T-helper 17 cell (primary cell): ENCODE measurements around the gene RPL7L1. TPM values are rescaled to one million over a fixed set of nuclear protein-coding genes. Genes with fewer than 3 reads are reported as not detected.
A peak's percentile ranks its signal among the peaks of the same experiment; 100 is the strongest.
"Not testable (repeated sequence)": the region's sequence is repeated elsewhere in the genome, so short reads cannot be mapped to it uniquely, and the experiment has no call there.

ENCODE experiments used
- ATAC-seq: fragments of 150-1000 bp; cut with Tn5 transposase; 2 replicates; pipeline ENCODE4 v1.10.0; 2021; ENCODE audit warnings: mild to moderate bottlenecking, moderate library complexity
- DNase-seq, 3 donors: peaks; one replicate each; pipeline versions ENCODE4 v3.0.0 to v3.0.0-alpha.2; 2020 to 2021
- H3K9me3 ChIP-seq: one replicate; pipeline ENCODE4 v1.7.0; 2013; ENCODE audit warnings: low read length, mild to moderate bottlenecking; ENCODE audit not compliant: control insufficient read depth, poor library complexity, severe bottlenecking
- H3K27ac Mint-ChIP-seq: one replicate; pipeline ENCODE4 v1.8.0; 2022; ENCODE audit warnings: mild to moderate bottlenecking, moderate library complexity, mixed read lengths
- H3K27me3 Mint-ChIP-seq: one replicate; pipeline ENCODE4 v1.8.0; 2022; ENCODE audit warnings: mixed read lengths
- H3K36me3 Mint-ChIP-seq: one replicate; pipeline ENCODE4 v1.8.0; 2022; ENCODE audit warnings: low read depth, mixed read lengths
- H3K4me1 Mint-ChIP-seq: one replicate; pipeline ENCODE4 v1.8.0; 2022; ENCODE audit warnings: mild to moderate bottlenecking, mixed read lengths
- H3K4me3 Mint-ChIP-seq: one replicate; pipeline ENCODE4 v1.8.0; 2022; ENCODE audit warnings: mild to moderate bottlenecking, moderate library complexity, mixed read lengths
- total RNA-seq, 4 donors: library from RNA in 2 of 4; stranded (reverse) in 2 of 4; gene quantifications; one replicate each; pipeline ENCODE4 v1.2.3 and lab custom pipeline; 2022 to 2026

Gene RPL7L1
- total RNA-seq, 2 donors from 2014 or later: 61.7 to 73.9 TPM

DNA sequence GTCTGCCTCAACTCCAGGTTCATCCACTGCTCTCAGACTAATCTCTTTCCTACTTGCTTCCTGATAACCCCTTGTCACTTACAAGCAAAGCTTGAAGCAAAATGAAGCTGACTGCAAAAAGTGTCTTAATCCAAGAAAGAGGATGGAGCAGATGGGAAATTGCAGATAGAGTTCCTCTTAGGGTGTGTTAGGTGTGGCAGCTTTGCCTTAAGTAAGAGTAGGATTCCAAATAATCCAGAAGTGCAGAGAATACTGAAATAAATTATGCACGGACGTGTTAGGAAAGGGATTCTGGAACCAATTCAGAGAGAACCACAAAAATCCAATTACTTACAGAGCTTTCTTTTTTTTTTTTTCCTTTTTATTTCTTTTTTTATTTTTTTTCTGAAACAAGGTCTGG is 6.1 kb upstream of the RPL7L1 start:
- no peaks in the 10 kb centered on the region for H3K36me3 Mint-ChIP-seq
- no peak for ATAC-seq
- H3K4me3 Mint-ChIP-seq: no peak overlapping the region
- no peaks in the 10 kb centered on the region for H3K9me3 ChIP-seq
- peak overlapping the region; percentile 54 for H3K27ac Mint-ChIP-seq
- peaks cover 3% of the 10 kb centered on the region for H3K4me1 Mint-ChIP-seq
- H3K27me3 Mint-ChIP-seq: no peaks in the 10 kb centered on the region
- DNase-seq: no peak

DNA sequence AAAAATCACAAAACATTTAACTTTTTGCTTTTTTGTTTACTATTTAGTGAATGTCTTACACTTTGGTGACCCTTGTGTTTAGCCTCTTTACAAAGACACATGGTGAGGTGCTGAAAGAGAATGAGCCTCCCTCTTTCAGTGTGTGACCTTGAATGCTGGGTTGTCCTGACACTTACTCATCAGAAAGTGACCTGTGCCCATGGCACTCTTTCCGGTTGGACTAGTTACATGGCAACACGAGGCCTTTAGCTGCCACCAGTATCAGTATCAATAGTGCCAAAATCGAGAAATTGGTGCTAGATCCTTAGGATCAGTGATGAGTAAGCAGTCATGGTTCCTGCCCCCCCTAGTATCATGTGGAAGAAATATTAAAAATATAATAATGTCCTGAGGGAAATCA is 1.7 kb upstream of the RPL7L1 start:
- Mint-ChIP-seq H3K27me3 (no peaks in the 10 kb centered on the region), H3K4me3 (peak overlapping the region; percentile 7), H3K36me3 (peaks cover 2% of the 10 kb centered on the region), H3K27ac (peak overlapping the region; percentile 100), H3K4me1 (peaks cover 13% of the 10 kb centered on the region)
- no peak for DNase-seq
- ATAC-seq: no peak
- H3K9me3 ChIP-seq: no peaks in the 10 kb centered on the region

DNA sequence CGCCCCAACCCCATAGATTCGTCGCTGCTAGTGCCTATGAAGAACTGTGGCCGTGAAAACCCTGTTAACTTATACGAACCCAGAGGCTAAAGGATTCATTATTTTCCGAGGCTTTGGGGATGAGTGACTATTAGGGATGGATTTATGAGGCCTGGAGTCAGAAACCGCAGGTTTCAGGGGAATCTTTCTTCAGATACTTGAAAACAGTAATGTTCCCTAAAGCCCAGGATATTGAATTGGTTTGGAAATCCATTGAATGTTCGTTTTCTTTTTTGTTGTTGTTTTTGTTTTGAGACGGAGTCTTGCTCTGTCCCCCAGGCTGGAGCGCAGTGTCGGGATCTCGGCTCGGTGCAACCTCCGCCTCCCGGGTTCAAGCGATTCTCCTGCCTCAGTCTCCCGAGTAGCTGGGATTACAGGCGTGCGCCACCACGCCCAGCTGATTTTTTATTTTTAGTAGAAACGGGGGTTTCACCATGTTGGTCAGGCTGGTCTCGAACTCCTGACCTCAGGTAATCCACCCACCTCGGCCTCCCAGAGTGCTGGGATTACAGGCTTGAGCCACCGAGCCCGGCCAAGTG is 913 bp downstream of the RPL7L1 start:
- peaks cover 15% of the 10 kb centered on the region for H3K4me1 Mint-ChIP-seq
- not testable (repeated sequence) for DNase-seq, H3K9me3 ChIP-seq, ATAC-seq, H3K27me3 Mint-ChIP-seq, H3K36me3 Mint-ChIP-seq
- H3K4me3 Mint-ChIP-seq: peak overlapping the region; percentile 100
- peak overlapping the region; percentile 100 for H3K27ac Mint-ChIP-seq

DNA sequence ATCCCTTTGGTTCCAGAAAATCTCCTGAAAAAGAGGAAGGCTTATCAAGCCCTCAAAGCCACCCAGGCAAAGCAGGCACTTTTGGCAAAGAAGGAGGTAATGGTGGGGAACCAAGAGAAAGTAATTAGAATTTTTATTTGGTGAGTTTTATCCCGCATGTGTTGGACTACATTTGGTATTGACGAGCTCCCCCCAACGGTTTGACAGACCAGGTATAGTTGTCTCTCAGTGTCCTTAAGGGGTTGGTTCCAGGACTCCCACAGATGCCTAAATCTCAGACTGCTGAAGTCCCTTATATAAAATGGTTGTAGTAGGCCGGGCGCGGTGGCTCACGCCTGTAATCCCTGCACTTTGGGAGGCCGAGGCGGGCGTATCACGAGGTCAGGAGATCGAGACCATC is 1.5 kb downstream of the RPL7L1 start:
- not testable (repeated sequence) for ATAC-seq, H3K36me3 Mint-ChIP-seq, H3K9me3 ChIP-seq, DNase-seq, H3K27me3 Mint-ChIP-seq
- Mint-ChIP-seq H3K27ac (peak overlapping the region; percentile 100), H3K4me1 (peaks cover 15% of the 10 kb centered on the region), H3K4me3 (peak overlapping the region; percentile 100)

DNA sequence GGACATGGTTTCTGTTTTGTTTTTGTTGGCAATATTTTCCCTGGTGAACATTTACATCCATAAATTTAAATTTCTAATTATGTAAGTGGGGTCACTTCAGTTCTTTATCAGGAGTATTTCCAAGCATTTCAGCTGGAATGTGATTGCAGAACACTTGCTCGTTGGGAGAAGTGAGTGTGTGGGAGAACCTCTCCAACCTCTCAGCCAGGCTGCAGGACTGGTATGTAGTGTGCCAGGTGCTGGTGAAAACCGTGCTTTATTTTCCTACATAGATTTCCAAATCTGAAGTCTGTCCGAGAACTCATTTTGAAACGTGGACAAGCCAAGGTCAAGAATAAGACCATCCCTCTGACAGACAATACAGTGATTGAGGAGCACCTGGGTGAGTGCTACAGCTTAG is 6.3 kb downstream of the RPL7L1 start:
- H3K9me3 ChIP-seq: no peaks in the 10 kb centered on the region
- H3K27me3 Mint-ChIP-seq: no peaks in the 10 kb centered on the region
- peaks cover 7% of the 10 kb centered on the region for H3K36me3 Mint-ChIP-seq
- ATAC-seq: no peak
- DNase-seq: no peak
- H3K4me3 Mint-ChIP-seq: no peak overlapping the region
- H3K27ac Mint-ChIP-seq: no peak overlapping the region
- H3K4me1 Mint-ChIP-seq: peaks cover 9% of the 10 kb centered on the region

DNA sequence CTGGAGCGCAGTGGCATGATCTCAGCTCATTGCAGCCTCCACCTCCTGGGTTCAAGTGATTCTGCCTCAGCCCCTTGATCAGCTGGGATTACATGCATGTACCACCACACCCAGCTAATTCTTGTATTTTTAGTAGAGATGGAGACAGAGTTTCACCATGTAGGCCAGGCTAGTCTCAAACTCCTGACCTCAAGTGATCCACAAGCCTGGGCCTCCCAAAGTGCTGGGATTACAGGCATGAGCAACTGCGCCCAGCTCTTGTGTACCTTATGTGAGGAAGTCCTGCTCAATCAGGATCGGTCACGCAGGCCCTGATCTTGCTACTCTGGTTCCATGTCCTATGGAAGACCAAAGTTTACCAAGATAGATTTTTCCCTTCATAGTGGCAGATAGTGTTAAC is 8.8 kb downstream of the RPL7L1 start:
- not testable (repeated sequence) for H3K27me3 Mint-ChIP-seq, H3K4me3 Mint-ChIP-seq, H3K9me3 ChIP-seq, DNase-seq, ATAC-seq, H3K36me3 Mint-ChIP-seq, H3K27ac Mint-ChIP-seq
- peaks cover 11% of the 10 kb centered on the region for H3K4me1 Mint-ChIP-seq

DNA sequence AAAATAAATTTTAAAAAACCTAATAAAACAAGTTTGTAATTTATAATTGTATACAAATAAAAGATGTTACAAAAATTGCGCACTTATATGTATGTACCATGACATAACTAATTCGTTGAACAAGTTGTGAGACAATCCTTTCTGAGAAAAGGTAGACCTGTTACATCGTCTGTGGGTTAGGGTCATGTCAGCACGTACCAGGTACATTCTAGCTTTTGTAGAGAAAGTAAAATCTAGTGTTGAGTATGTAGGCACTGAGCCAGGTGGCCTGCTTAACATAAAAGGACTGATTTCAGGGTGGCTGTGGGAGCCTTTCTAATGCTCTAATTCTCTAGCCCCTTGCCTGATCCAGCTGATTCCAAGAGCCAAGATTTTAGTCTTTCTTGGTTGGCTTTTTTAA is 10.4 kb downstream of the RPL7L1 start:
- H3K9me3 ChIP-seq: no peaks in the 10 kb centered on the region
- Mint-ChIP-seq H3K36me3 (no peaks in the 10 kb centered on the region), H3K27ac (peak overlapping the region; percentile 94), H3K27me3 (no peaks in the 10 kb centered on the region), H3K4me3 (peak overlapping the region; percentile 96), H3K4me1 (peaks cover 6% of the 10 kb centered on the region)
- DNase-seq (no peak), ATAC-seq (no peak)

DNA sequence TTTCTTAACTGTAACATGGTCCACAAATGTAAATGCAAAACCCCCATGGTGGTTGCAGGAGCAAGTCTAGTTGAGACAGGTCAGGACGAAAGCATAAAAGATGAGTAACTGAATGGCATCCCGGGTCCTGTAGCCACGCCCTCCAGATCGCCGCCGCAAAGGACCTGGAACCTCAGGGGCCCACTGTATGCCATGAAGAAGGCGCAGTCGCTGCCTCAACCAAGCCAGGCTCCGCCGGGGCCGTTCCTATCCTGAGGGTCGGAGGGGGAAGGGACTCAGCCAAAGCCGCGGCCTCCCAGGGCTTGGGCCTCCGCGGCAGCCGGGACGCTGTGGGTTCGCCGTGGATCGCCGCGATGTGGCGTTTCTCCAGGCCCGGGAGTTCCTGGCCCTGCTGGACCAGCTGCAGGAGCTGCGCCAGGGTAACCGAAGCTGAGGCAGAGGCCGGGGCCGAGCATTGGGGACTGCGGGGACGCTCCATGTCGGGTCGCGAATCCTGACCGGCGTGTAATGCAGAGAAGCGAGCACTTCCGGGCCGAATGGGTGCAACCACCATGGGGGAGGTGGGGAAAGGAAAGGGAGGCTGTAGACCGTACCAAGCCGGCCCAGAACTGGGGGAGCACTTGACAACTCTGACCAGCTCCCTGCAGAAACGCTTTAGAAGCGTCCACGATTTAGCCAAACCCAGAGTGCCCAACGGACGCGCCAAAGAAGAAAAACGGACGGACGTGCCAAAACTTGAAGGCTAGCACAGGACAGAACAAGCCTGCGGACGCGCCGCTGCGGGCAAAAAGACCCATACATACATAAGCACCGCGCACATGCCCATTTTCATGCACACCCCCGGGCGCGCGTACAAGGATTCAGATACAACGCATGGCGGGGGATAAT is 11.1 kb downstream of the RPL7L1 start:
- H3K27ac Mint-ChIP-seq: peak overlapping the region; percentile 94

DNA sequence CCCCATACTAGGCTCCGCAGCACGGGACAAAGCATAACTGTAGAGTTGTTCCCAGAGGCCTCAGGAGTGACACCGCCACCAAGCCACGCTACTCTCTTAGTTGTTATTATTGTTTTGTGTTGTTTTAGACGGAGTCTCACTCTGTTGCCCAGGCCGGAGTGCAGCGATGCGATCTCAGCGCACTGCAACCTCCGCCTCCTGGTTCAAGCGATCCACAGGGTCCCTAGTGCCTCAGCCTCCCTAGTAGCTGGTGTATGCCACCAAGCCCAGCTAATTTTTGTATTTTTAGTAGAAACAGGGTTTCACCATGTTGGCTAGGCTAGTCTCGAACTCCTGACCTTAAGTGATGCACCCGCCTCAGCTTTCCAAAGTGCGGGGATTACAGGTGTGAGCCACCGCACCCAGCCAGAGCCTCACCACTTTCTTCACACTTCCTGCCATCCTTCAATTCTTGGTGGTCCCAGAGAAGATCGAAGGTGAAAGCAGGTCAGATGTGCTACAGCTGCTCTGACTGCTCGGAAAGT is 11.8 kb downstream of the RPL7L1 start:
- H3K4me1 Mint-ChIP-seq: peaks cover 6% of the 10 kb centered on the region
- peak overlapping the region; percentile 94 for H3K27ac Mint-ChIP-seq
- no peaks in the 10 kb centered on the region for H3K27me3 Mint-ChIP-seq
- ATAC-seq (no peak), DNase-seq (no peak)
- no peaks in the 10 kb centered on the region for H3K9me3 ChIP-seq
- H3K36me3 Mint-ChIP-seq: no peaks in the 10 kb centered on the region
- H3K4me3 Mint-ChIP-seq: peak overlapping the region; percentile 96

More for the DNA sequence above, 11.1 kb downstream of the RPL7L1 start:
- ATAC-seq: peak; percentile 96
- no peaks in the 10 kb centered on the region for H3K9me3 ChIP-seq
- Mint-ChIP-seq H3K4me1 (peaks cover 6% of the 10 kb centered on the region), H3K4me3 (peak overlapping the region; percentile 96), H3K27me3 (no peaks in the 10 kb centered on the region), H3K36me3 (no peaks in the 10 kb centered on the region)
- DNase-seq: peak; percentile 70 to 75 (median 74)

DNA sequence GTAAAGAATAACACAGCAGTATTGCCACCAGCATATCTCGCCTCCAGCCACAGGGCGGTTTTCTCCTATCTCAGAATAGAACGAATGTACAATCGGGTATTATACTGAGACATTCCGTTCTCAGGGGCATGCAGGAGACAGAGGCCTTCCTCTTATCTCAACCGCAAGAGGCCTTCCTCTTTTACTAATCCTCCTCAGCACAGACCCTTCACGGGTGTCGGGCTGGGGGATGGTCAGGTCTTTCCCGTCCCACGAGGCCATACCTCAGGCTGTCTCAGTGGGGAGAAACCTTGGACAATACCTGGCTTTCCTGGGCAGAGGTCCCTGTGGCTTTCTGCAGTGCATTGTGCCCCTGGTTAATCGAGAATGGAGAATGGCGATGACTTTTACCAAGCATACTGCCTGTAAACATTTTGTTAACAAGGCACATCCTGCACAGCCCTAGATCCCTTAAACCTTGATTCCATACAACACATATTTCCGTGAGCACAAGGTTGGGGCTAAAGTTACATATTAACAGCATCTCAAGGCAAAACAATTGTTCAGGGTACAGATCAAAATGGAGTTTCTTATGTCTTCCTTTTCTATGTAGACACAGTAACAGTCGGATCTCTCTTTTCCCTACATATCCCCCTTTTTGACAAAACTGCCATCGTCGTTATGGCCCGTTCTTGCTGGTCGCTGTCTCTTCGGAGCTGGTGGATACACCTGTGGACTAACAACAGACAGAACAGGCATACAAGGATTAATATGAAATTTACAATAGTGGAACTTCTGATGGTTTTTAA is 14.8 kb downstream of the RPL7L1 start:
- H3K4me3 Mint-ChIP-seq, ATAC-seq, H3K36me3 Mint-ChIP-seq, H3K4me1 Mint-ChIP-seq, DNase-seq, H3K27ac Mint-ChIP-seq, H3K27me3 Mint-ChIP-seq, H3K9me3 ChIP-seq: not testable (repeated sequence)

DNA sequence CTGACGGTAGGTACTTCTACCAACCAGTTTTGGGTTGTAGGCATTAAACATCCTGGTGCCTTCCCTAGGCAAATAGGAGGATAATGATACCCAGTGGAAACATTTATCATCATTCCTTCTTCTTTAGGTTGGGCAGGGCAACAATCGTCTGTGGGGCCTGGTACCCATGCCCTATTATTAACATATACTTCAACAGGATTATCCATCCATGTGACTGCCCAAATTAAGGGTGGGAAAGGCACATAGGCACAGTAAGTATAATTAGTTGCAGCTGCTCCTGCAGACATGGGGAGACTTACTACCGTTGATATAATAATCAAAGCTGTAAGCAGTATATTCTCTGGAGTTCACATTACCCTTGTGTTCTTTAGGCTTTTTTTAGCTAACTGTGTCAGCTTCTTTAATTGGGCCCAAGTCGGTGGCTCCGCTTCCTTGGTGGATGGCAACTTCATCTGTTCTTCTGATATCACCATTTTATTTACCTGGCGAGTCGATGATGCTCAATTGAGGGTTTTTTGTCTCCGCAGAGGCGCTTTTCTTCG is 16.8 kb downstream of the RPL7L1 start:
- DNase-seq: no peak
- Mint-ChIP-seq H3K4me3 (no peak overlapping the region), H3K4me1 (peaks cover under 1% of the 10 kb centered on the region), H3K36me3 (no peaks in the 10 kb centered on the region), H3K27ac (no peak overlapping the region), H3K27me3 (no peaks in the 10 kb centered on the region)
- H3K9me3 ChIP-seq: no peaks in the 10 kb centered on the region
- no peak for ATAC-seq

DNA sequence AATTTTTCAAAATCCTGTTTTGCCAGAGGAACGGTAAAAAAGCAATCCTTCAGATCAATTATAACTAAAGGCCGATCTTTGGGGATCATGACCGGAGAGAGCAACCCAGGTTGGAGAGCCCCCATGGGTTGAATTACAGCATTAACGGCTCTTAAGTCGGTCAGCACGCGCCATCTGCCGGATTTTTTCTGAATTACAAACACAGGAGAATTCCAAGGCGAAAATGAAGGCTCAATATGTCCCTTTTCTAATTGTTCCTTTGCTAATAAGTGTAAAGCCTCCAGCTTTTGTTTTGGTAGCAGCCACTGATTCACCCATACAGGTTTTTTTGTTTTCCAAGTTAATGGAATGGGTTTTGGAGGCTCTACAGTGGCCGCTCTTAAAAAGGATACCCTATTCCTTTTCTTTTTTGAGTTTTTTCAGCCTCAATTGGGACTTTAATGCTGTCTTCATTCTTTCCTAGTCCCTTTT is 19.5 kb downstream of the RPL7L1 start:
- ATAC-seq (peak; percentile 50), DNase-seq (peak; percentile 38 to 70 (median 47))
- peaks cover 7% of the 10 kb centered on the region for H3K4me1 Mint-ChIP-seq
- H3K27me3 Mint-ChIP-seq: no peaks in the 10 kb centered on the region
- H3K9me3 ChIP-seq: no peaks in the 10 kb centered on the region
- H3K36me3 Mint-ChIP-seq: no peaks in the 10 kb centered on the region
- H3K4me3 Mint-ChIP-seq: no peak overlapping the region
- no peak overlapping the region for H3K27ac Mint-ChIP-seq

DNA sequence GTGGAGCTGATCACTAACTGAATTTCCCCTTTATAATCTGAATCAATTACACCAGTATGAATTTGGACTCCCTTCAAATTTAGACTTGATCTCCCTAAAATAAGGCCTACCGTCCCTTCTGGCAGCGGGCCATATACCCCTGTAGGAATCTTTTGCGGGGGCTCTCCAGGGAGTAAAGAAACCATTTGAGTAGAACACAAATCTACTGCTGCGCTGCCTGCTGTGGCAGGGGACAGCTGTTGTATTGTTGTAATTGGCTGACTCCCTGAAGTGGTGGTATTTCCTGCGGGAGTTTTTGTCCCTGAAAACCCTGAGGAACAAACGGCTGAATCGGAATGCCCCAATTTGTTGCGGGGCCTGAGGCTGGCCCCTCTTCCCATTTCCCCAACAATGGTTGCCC is 20.5 kb downstream of the RPL7L1 start:
- no peak overlapping the region for H3K4me3 Mint-ChIP-seq
- DNase-seq (no peak), ATAC-seq (no peak)
- H3K27ac Mint-ChIP-seq: no peak overlapping the region
- H3K9me3 ChIP-seq: no peaks in the 10 kb centered on the region
- H3K36me3 Mint-ChIP-seq: no peaks in the 10 kb centered on the region
- no peaks in the 10 kb centered on the region for H3K27me3 Mint-ChIP-seq
- H3K4me1 Mint-ChIP-seq: peaks cover 7% of the 10 kb centered on the region
